Muscle layer of colon (tissue), 2 donors: ENCODE data around the gene BTBD1.

Experiments used
- H3K27ac ChIP-seq: one replicate; pipeline ENCODE4 v1.7.0; 2013; ENCODE audit warnings: low read depth, mild to moderate bottlenecking, low read length, moderate library complexity
- H3K27me3 ChIP-seq, 2 donors: one replicate each; pipeline ENCODE4 v1.7.0; 2013; ENCODE audit warnings: low read length in 2 of 2, mild to moderate bottlenecking in 2 of 2; ENCODE audit not compliant: insufficient read depth in 2 of 2, control insufficient read depth in 1 of 2
- H3K36me3 ChIP-seq: one replicate; pipeline ENCODE4 v1.7.0; 2013; ENCODE audit warnings: mild to moderate bottlenecking, low read length; ENCODE audit not compliant: insufficient read depth
- H3K4me1 ChIP-seq: one replicate; pipeline ENCODE4 v1.7.0; 2013; ENCODE audit warnings: mild to moderate bottlenecking, low read length; ENCODE audit not compliant: insufficient read depth
- H3K4me3 ChIP-seq, 2 donors: one replicate each; pipeline ENCODE4 v1.7.0; 2013; ENCODE audit warnings: low read length in 2 of 2, low read depth in 1 of 2, mild to moderate bottlenecking in 1 of 2, moderate library complexity in 1 of 2
- H3K9ac ChIP-seq: one replicate; pipeline ENCODE4 v1.7.0; 2013; ENCODE audit warnings: low read length
- H3K9me3 ChIP-seq: one replicate; pipeline ENCODE4 v1.7.0; 2013; ENCODE audit warnings: mild to moderate bottlenecking, low read length
- donor health status: abdominal sarcoma.
- donor health status: Adenocarcinoma of cecum.

BTBD1 gene

GRCh38 chr15:82980981-82981380 is 86.1 kb downstream of the BTBD1 start:
- peaks cover 6% of the 10 kb centered on the region for H3K4me1 ChIP-seq
- no peaks in the 10 kb centered on the region for H3K9me3 ChIP-seq
- no peaks in the 10 kb centered on the region for H3K36me3 ChIP-seq
- no peaks in the 10 kb centered on the region for H3K27me3 ChIP-seq
- H3K27ac ChIP-seq = no peak overlapping the region
- H3K9ac ChIP-seq = no peak overlapping the region
- no peak overlapping the region for H3K4me3 ChIP-seq

DNA sequence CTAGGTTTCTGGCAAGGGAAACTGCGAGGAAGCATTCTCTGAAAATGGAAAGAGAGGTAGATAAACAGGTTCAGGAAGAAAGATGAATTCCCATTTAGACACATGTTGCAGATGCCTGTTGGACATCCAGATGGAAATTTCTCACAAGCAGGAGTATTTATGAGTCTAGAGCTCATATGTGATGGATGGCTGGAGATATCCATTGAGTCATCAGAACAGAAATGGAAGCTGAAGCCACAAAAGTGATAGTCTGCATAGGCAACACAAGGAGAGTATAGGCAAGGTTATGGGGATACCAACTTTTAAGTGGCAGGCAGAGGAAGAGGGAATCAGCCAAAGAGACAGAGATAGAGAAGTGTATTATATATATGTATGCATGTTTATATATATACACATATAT is 87.3 kb downstream of the BTBD1 start:
- H3K9me3 ChIP-seq = no peaks in the 10 kb centered on the region
- H3K4me1 ChIP-seq = no peaks in the 10 kb centered on the region
- H3K9ac ChIP-seq = no peak overlapping the region
- H3K27ac ChIP-seq = no peak overlapping the region
- H3K36me3 ChIP-seq = no peaks in the 10 kb centered on the region
- no peak overlapping the region for H3K4me3 ChIP-seq
- no peaks in the 10 kb centered on the region for H3K27me3 ChIP-seq

GRCh38 chr15:82978438-82978837 is 88.6 kb downstream of the BTBD1 start:
- Histone ChIP-seq H3K9ac (no peak overlapping the region), H3K36me3 (no peaks in the 10 kb centered on the region), H3K4me1 (no peaks in the 10 kb centered on the region), H3K27ac (no peak overlapping the region), H3K4me3 (no peak overlapping the region), H3K27me3 (no peaks in the 10 kb centered on the region), H3K9me3 (no peaks in the 10 kb centered on the region)

DNA sequence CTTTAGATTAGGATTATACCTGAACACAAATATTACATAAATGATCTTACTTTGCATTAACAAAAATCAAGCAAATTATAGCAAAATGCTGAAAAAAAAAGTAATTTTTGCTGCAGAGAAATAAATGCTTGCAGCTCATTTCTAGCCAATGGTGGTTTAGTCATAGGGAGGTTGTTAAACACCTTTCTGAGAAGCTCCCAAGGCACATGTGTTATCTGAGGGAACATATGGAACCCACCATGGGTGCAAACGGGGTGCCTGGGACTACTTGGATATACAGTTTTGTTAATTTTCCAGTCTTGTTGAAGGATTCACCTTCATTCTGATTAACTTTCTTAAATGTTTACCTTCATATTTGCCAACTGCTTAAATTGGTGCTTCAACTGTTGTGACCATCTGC is 90.0 kb downstream of the BTBD1 start:
- Histone ChIP-seq H3K4me1 (no peaks in the 10 kb centered on the region), H3K9me3 (no peaks in the 10 kb centered on the region), H3K9ac (no peak overlapping the region), H3K27me3 (no peaks in the 10 kb centered on the region), H3K4me3 (no peak overlapping the region), H3K36me3 (no peaks in the 10 kb centered on the region), H3K27ac (no peak overlapping the region)

- Histone ChIP-seq H3K4me3 (no peak overlapping the region), H3K27me3 (no peaks in the 10 kb centered on the region), H3K4me1 (no peaks in the 10 kb centered on the region), H3K27ac (no peak overlapping the region), H3K36me3 (no peaks in the 10 kb centered on the region), H3K9ac (no peak overlapping the region), H3K9me3 (no peaks in the 10 kb centered on the region)
Measured at GRCh38 chr15:82972990-82973389, 94.1 kb downstream of the BTBD1 start.

- H3K27ac ChIP-seq = no peak overlapping the region
- H3K36me3 ChIP-seq = no peaks in the 10 kb centered on the region
- H3K9ac ChIP-seq = no peak overlapping the region
Measured at GRCh38 chr15:82971218-82971984, 95.7 kb downstream of the BTBD1 start.

DNA sequence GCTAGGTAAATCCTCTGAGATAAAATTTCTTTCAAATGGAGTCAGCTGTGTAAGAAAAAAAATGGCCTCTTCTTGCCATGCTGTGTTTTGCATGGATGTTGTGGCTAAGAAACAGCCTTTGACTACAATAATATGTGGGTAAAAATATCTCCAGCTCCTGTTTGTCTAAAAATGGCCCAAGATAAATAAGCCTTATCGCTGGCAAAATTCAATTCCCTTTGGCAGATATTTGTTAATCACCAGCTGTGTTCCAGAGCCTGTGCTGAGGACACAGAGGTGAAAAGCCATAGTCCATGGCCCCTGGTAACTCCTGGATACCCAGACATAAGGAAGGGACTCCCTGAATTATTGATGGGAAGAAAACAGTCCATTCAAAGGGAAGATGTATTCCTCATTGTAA is 96.4 kb downstream of the BTBD1 start:
- Histone ChIP-seq H3K9ac (no peak overlapping the region), H3K4me3 (no peak overlapping the region), H3K4me1 (no peaks in the 10 kb centered on the region), H3K27ac (no peak overlapping the region), H3K9me3 (no peaks in the 10 kb centered on the region), H3K27me3 (no peaks in the 10 kb centered on the region), H3K36me3 (no peaks in the 10 kb centered on the region)

More at GRCh38 chr15:82971218-82971984, 95.7 kb downstream of the BTBD1 start:
- Histone ChIP-seq H3K4me1 (no peaks in the 10 kb centered on the region), H3K9me3 (no peaks in the 10 kb centered on the region), H3K4me3 (no peak overlapping the region), H3K27me3 (no peaks in the 10 kb centered on the region)

- H3K9me3 ChIP-seq = no peaks in the 10 kb centered on the region
- no peak overlapping the region for H3K9ac ChIP-seq
- no peaks in the 10 kb centered on the region for H3K4me1 ChIP-seq
- H3K27ac ChIP-seq = no peak overlapping the region
- H3K4me3 ChIP-seq = no peak overlapping the region
- H3K36me3 ChIP-seq = no peaks in the 10 kb centered on the region
- H3K27me3 ChIP-seq = no peaks in the 10 kb centered on the region
Measured at GRCh38 chr15:82970078-82970686, 96.9 kb downstream of the BTBD1 start.

DNA sequence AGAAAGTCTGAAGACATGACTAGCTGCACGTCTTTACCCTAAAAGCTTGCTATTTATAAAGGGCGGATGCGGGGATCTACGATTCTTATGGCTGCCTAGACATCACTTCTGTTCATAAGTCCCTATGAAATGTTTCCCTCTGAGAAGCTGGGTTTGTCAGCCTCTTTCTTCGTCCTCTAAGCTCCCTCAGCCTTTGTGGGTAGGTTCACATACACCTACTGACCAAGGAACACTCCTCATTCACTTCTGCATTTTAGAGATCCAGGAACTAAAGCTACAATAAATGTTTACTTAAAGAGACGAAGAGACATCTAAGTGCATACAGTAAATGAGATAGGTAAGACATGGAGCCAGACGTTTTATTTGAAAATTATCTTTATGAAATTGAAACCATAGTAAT is 97.7 kb downstream of the BTBD1 start:
- Histone ChIP-seq H3K4me3 (no peak overlapping the region), H3K27me3 (no peaks in the 10 kb centered on the region), H3K27ac (no peak overlapping the region), H3K36me3 (no peaks in the 10 kb centered on the region), H3K9me3 (no peaks in the 10 kb centered on the region), H3K4me1 (no peaks in the 10 kb centered on the region), H3K9ac (no peak overlapping the region)

- no peaks in the 10 kb centered on the region for H3K36me3 ChIP-seq
- H3K9me3 ChIP-seq = no peaks in the 10 kb centered on the region
- H3K27me3 ChIP-seq = no peaks in the 10 kb centered on the region
- H3K4me3 ChIP-seq = no peak overlapping the region
- H3K9ac ChIP-seq = no peak overlapping the region
- no peaks in the 10 kb centered on the region for H3K4me1 ChIP-seq
- H3K27ac ChIP-seq = no peak overlapping the region
Measured at GRCh38 chr15:82968066-82968465, 99.0 kb downstream of the BTBD1 start.

DNA sequence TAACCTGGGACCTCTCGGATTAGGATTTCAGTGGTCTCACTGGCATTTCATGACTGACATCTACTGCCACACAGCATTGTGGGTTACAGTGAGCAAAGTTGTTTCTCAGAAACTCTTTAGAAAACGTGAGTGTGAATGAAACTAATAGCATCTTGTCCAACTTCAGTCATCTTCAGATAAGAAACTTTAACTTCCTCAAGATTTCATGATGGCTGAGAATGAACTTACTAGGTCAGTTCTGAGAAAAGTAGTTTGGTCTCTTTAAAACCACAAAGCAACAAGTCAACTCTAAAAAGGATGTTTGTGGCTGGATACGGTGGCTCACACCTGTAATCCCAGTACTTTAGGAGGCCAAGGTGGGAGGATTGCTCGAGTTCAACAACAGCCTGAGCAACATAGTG is 100.4 kb downstream of the BTBD1 start:
- Histone ChIP-seq H3K9ac (no peak overlapping the region), H3K4me1 (no peaks in the 10 kb centered on the region), H3K36me3 (no peaks in the 10 kb centered on the region), H3K9me3 (no peaks in the 10 kb centered on the region), H3K27me3 (no peaks in the 10 kb centered on the region), H3K27ac (no peak overlapping the region), H3K4me3 (no peak overlapping the region)
